Neural cell (in vitro differentiated cells): ENCODE results near the gene FAM83F. TPM values are rescaled to one million over a fixed set of nuclear protein-coding genes. Genes with fewer than 3 reads are reported as not detected.

Experiments used
- H2AFZ ChIP-seq: fragments of 200-600, 300-800 bp; sonication (generic), shearing (Covaris generic); 2 replicates; pipeline ENCODE4 v1.6.0; 2014; ENCODE audit warnings: low read depth, mild to moderate bottlenecking, antibody characterized with exemption, low read length, moderate library complexity
- H3F3A ChIP-seq: fragments of 200-600 bp; shearing (Covaris generic); 2 replicates; pipeline ENCODE4 v1.6.1; 2016; ENCODE audit warnings: mild to moderate bottlenecking, moderate library complexity, mixed read lengths, antibody characterized with exemption, low read length; ENCODE audit not compliant: insufficient read depth, poor library complexity, severe bottlenecking
- H3K27ac ChIP-seq: fragments of 200-600, 300-800 bp; sonication (generic), shearing (Covaris generic); 2 replicates; pipeline ENCODE4 v1.5.1; 2014; ENCODE audit warnings: mild to moderate bottlenecking, low read length, moderate library complexity
- H3K27me3 ChIP-seq: fragments of 300-800, 200-600 bp; sonication (generic), shearing (Covaris generic); 2 replicates; pipeline ENCODE4 v1.6.0; 2014; ENCODE audit warnings: mild to moderate bottlenecking, low read depth, low read length, moderate library complexity; ENCODE audit not compliant: insufficient read depth
- H3K36me3 ChIP-seq: fragments of 300-800, 200-600 bp; sonication (generic), shearing (Covaris generic); 2 replicates; pipeline ENCODE4 v1.5.1; 2014; ENCODE audit warnings: mild to moderate bottlenecking, antibody characterized with exemption, low read length, moderate library complexity; ENCODE audit not compliant: insufficient read depth
- H3K4me2 ChIP-seq: fragments of 300-800, 200-600 bp; sonication (generic), shearing (Covaris generic); 2 replicates; pipeline ENCODE4 v1.6.0; 2014; ENCODE audit warnings: mild to moderate bottlenecking, low read length
- H3K4me3 ChIP-seq: fragments of 300-800, 200-600 bp; sonication (generic), shearing (Covaris generic); 2 replicates; pipeline ENCODE4 v1.5.1; 2014; ENCODE audit warnings: mild to moderate bottlenecking, low read length, moderate library complexity
- H3K79me2 ChIP-seq: fragments of 200-600 bp; shearing (Covaris generic); replicated peaks from 2 replicates; pipeline ENCODE4 v1.6.0; 2014; ENCODE audit warnings: mild to moderate bottlenecking, low read length, moderate library complexity; ENCODE audit not compliant: insufficient read depth
- H3K9ac ChIP-seq: fragments of 300-800, 200-600 bp; sonication (generic), shearing (Covaris generic); 2 replicates; pipeline ENCODE4 v1.6.1; 2016; ENCODE audit warnings: mild to moderate bottlenecking, low read length, mixed read lengths
- H3K9me2 ChIP-seq: fragments of 200-600 bp; shearing (Covaris generic); 2 replicates; pipeline ENCODE4 v1.6.1; 2016; ENCODE audit warnings: mild to moderate bottlenecking, low read length, mixed read lengths; ENCODE audit not compliant: insufficient read depth
- H3K9me3 ChIP-seq: fragments of 200-600, 300-800 bp; sonication (generic), shearing (Covaris generic); 2 replicates; pipeline ENCODE4 v1.6.1; 2016; ENCODE audit warnings: mild to moderate bottlenecking, mixed run types, low read length, moderate library complexity, mixed read lengths
- H4K20me1 ChIP-seq: fragments of 200-600 bp; shearing (Covaris generic); 2 replicates; pipeline ENCODE4 v1.6.1; 2016; ENCODE audit warnings: mild to moderate bottlenecking, mixed run types; ENCODE audit not compliant: insufficient read depth
- CTCF ChIP-seq: fragments of 450-650 bp; IDR thresholded peaks from 2 replicates; pipeline ENCODE4 v1.5.1; 2014; ENCODE audit warnings: antibody characterized with exemption, mild to moderate bottlenecking, moderate library complexity; ENCODE audit not compliant: poor library complexity, severe bottlenecking
- EP300 ChIP-seq: fragments of 450-650 bp; conservative IDR thresholded peaks from 2 replicates; pipeline ENCODE4 v1.6.1; 2014; ENCODE audit warnings: antibody characterized with exemption, mild to moderate bottlenecking, moderate library complexity; ENCODE audit not compliant: poor library complexity, severe bottlenecking
- EZH2 ChIP-seq: fragments of 200-600, 300-800 bp; shearing (Covaris generic), sonication (generic); IDR thresholded peaks from 2 replicates; pipeline ENCODE4 v1.6.1; 2014; ENCODE audit warnings: antibody characterized with exemption, low read length, borderline replicate concordance, mild to moderate bottlenecking; ENCODE audit not compliant: insufficient read depth, poor library complexity, severe bottlenecking
- MXI1 ChIP-seq: fragments of 450-650 bp; conservative IDR thresholded peaks from 2 replicates; pipeline ENCODE4 v1.6.1; 2014; ENCODE audit warnings: antibody characterized with exemption, mild to moderate bottlenecking; ENCODE audit not compliant: poor library complexity, severe bottlenecking
- POLR2AphosphoS5 ChIP-seq: IDR thresholded peaks from 2 replicates; pipeline ENCODE4 v1.6.1; 2012
- RAD21 ChIP-seq: fragments of 450-650 bp; conservative IDR thresholded peaks from 2 replicates; pipeline ENCODE4 v1.6.1; 2014; ENCODE audit warnings: antibody characterized with exemption, mild to moderate bottlenecking, moderate library complexity
- REST ChIP-seq: IDR thresholded peaks from 2 replicates; pipeline ENCODE4 v1.6.1; 2012; ENCODE audit warnings: borderline replicate concordance
- SMC3 ChIP-seq: fragments of 450-650 bp; conservative IDR thresholded peaks from 2 replicates; pipeline ENCODE4 v1.6.1; 2014; ENCODE audit warnings: antibody characterized with exemption, mild to moderate bottlenecking, moderate library complexity; ENCODE audit not compliant: poor library complexity
- TAF1 ChIP-seq: IDR thresholded peaks from 2 replicates; pipeline ENCODE4 v1.6.1; 2012; ENCODE audit warnings: low read depth
- polyA plus RNA-seq: library from polyadenylated mRNA; depleted of rRNA; stranded (reverse); fragments of >200 nt; gene quantifications from 2 replicates; pipeline ENCODE4 v1.2.3, GENCODE V29; 2014

FAM83F gene
- polyA plus RNA-seq, 1 donor from 2014 or later, result 0.42 TPM

- H3F3A ChIP-seq, result no peaks in the 10 kb centered on the region
- no peak overlapping the region for H3K4me2 ChIP-seq
- no peaks in the 10 kb centered on the region for H3K36me3 ChIP-seq
- H3K4me3 ChIP-seq, result no peak overlapping the region
- H2AFZ ChIP-seq, result no peak overlapping the region
- no peak overlapping the region for H3K9ac ChIP-seq
- no peaks in the 10 kb centered on the region for H3K27me3 ChIP-seq
- no peaks in the 10 kb centered on the region for H3K9me2 ChIP-seq
- H4K20me1 ChIP-seq, result no peaks in the 10 kb centered on the region
- H3K9me3 ChIP-seq, result no peaks in the 10 kb centered on the region
- TF ChIP-seq TAF1 (no peak), EZH2 (no peak), CTCF (no peak), POLR2AphosphoS5 (no peak), SMC3 (no peak), REST (no peak), MXI1 (no peak), EP300 (no peak), RAD21 (no peak)
- no peak overlapping the region for H3K27ac ChIP-seq
- H3K79me2 ChIP-seq, result no peaks in the 10 kb centered on the region
These were observed 28.3 kb upstream of the FAM83F start for GRCh38 chr22:39966470-39966869.

DNA sequence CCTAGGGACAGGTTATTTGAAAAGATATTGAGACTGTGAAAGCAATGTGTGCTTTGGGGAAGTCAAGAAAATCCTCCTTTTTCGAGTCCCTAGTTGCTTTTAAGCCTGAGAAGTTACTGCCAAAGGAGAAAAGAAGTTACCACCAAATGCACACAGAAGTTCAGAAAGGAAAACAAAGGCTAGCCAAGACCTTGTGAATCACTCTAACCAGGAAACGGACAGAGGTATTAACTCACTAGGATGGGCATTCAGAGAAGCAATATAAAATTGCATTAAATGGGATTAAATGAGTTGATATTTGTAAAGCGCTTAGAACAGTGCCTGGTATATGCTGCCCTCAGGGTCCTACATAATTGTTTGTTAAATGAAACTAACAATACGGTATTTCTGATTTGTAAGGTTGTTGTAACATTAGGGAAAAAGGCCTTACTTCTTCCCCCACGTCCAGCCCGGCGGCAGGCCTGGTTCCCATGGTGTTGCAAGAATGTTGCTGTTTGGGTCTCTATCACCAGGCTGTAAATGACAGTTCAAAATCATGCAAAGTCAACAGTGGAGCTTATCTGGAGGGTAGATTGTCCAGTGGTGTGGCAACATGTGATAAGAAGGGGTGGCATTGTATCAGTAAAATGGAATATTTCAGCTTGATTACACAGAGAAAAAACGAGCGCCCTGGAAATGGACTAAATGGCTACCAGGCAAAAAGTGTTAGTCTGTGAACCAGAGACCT lies 27.5 kb upstream of the FAM83F start:
- Histone ChIP-seq H3K27ac (no peak overlapping the region), H3K9me3 (no peaks in the 10 kb centered on the region), H3F3A (no peaks in the 10 kb centered on the region), H2AFZ (no peak overlapping the region), H3K9me2 (no peaks in the 10 kb centered on the region), H3K36me3 (no peaks in the 10 kb centered on the region), H3K4me2 (no peak overlapping the region), H3K79me2 (no peaks in the 10 kb centered on the region), H3K9ac (no peak overlapping the region), H4K20me1 (no peaks in the 10 kb centered on the region), H3K27me3 (no peaks in the 10 kb centered on the region), H3K4me3 (no peak overlapping the region)
- no peak for TF ChIP-seq POLR2AphosphoS5
- TF ChIP-seq TAF1, result no peak
- TF ChIP-seq MXI1, result no peak
- TF ChIP-seq EP300, result no peak
- no peak for TF ChIP-seq REST
- no peak for TF ChIP-seq RAD21
- no peak for TF ChIP-seq SMC3
- TF ChIP-seq EZH2, result no peak
- TF ChIP-seq CTCF, result no peak
